IPS DF 6.9 (cell line): ENCODE measurements around the gene COX6B2.

ENCODE experiments used
- DNase-seq: peaks from one replicate; pipeline ENCODE4 v3.0.0-alpha.2; 2013; ENCODE audit warnings: low read depth, low spot score
- H3K27ac ChIP-seq: one replicate; pipeline ENCODE4 v1.5.1; 2013; ENCODE audit warnings: low read length, control low read depth
- H3K27me3 ChIP-seq: 2 replicates; pipeline ENCODE4 v1.6.1; 2013; ENCODE audit warnings: mild to moderate bottlenecking, low read length; ENCODE audit not compliant: control insufficient read depth, insufficient read depth
- H3K36me3 ChIP-seq: 2 replicates; pipeline ENCODE4 v1.6.1; 2013; ENCODE audit warnings: low read length; ENCODE audit not compliant: control insufficient read depth, insufficient read depth
- H3K4me1 ChIP-seq: 2 replicates; pipeline ENCODE4 v1.6.1; 2013; ENCODE audit warnings: low read length; ENCODE audit not compliant: control insufficient read depth, insufficient read depth
- H3K4me3 ChIP-seq: 2 replicates; pipeline ENCODE4 v1.5.1; 2013; ENCODE audit warnings: mild to moderate bottlenecking, low read length
- H3K9me3 ChIP-seq: 2 replicates; pipeline ENCODE4 v1.6.1; 2013; ENCODE audit warnings: low read length, inconsistent platforms; ENCODE audit not compliant: control insufficient read depth, insufficient read depth
- WGBS: extraction: QIAGEN DNeasy Blood & Tissue Kit; methylation state at CpG from one replicate; pipeline ENCODE4 v1.1.7; 2013; ENCODE audit warnings: mixed read lengths, missing lambda C conversion rate; ENCODE audit not compliant: insufficient read length, insufficient coverage; 5-methylcytosine and 5-hydroxymethylcytosine counted together

The COX6B2 gene

DNA sequence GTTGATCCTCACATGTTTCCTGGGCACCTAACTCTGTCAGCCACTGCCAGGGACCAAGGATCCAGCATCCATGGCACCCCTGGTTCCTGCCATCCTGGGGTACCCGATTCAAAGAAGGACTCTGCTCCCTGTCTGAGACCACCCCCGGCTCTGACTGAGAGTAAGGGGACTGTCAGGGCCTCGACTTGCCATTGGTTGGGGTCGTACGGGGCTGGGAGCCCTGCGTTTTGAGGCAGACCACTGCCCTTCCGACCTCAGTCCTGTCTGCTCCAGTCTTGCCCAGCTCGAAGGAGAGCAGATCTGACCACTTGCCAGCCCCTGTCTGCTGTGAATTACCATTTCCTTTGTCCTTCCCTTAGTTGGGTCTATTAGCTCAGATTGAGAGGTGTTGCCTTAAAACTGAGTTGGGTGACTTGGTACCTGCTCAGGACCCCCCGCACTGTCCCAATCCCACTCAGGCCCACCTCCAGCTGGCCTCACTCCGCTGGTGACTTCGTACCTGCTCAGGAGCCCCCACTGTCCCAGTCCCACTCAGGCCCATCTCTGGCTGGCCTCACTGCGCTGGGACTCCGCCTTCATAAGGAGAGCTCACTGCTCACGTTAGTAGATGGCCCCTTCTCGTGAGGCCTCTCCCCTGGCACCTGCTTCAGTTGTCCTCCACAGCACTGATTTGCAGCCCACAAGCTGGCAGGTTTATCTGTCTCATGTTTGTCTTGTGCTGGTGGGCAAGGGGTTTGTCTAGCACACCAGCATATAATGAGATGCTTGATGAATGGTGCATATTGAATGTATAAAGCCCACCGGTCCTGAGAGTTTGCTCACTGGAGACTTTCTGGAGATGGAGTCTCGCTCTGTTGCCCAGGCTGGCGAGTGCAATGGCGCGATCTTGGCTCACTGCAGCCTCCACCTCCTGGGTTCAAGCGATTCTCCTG, 35.1 kb upstream of the COX6B2 start:
- DNase-seq = no peak
- Histone ChIP-seq H3K9me3 (no peaks in the 10 kb centered on the region), H3K4me3 (no peak overlapping the region), H3K4me1 (peaks cover 11% of the 10 kb centered on the region), H3K36me3 (peaks cover 26% of the 10 kb centered on the region), H3K27me3 (no peaks in the 10 kb centered on the region), H3K27ac (no peak overlapping the region)
- WGBS = no CpG with 5 or more reads among the region's 21 CpGs

DNA sequence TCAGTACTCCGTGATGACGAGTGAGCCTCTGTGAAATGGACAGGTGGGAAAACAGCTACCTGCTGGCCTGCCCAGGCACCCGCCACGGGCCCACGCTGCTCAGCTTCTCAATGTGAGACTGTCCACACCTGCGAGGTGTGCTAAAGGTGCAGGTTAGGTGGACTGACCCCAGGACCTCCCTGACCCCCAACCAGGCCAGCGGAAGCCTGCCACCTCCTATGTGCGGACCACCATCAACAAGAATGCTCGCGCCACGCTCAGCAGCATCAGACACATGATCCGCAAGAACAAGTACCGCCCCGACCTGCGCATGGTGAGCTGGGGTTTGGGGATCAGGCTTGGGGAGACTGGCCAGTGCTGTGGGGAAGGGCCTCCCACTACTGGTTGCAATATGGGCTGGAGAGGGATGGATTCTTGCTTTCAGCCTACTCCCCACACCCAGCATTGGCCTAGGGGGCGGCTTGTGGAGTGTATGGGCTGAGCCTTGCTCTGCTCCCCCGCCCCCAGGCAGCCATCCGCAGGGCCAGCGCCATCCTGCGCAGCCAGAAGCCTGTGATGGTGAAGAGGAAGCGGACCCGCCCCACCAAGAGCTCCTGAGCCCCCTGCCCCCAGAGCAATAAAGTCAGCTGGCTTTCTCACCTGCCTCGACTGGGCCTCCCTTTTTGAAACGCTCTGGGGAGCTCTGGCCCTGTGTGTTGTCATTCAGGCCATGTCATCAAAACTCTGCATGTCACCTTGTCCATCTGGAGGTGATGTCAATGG, 33.4 kb upstream of the COX6B2 start:
- H3K36me3 ChIP-seq = peaks cover 26% of the 10 kb centered on the region
- H3K4me1 ChIP-seq = peaks cover 11% of the 10 kb centered on the region
- H3K4me3 ChIP-seq = no peak overlapping the region
- WGBS = no CpG with 5 or more reads among the region's 24 CpGs
- no peaks in the 10 kb centered on the region for H3K9me3 ChIP-seq
- DNase-seq = no peak
- H3K27me3 ChIP-seq = no peaks in the 10 kb centered on the region
- no peak overlapping the region for H3K27ac ChIP-seq

DNA sequence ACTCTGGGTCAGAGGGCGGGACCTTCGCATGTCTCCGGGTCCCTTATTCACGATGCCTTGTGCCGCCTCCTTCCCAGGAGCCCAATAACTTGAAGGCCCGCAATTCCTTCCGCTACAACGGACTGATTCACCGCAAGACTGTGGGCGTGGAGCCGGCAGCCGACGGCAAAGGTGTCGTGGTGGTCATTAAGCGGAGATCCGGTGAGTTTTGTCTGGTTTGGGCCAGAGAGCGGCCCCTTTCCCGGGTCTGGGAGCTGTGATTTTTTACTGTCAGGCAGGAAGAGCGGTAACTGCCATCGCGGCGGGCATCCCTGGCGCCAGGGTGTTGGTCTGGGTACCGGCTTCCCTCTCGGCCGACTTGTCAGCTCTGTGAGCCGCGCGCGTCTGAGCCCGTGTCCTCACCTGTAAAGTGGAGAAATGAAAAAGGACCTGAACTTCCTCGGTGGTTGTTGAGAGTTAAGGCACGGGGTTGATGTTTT, 32.0 kb upstream of the COX6B2 start:
- Histone ChIP-seq H3K9me3 (no peaks in the 10 kb centered on the region), H3K27ac (no peak overlapping the region), H3K36me3 (peaks cover 26% of the 10 kb centered on the region), H3K4me1 (peaks cover 9% of the 10 kb centered on the region), H3K4me3 (peak overlapping the region; percentile 82), H3K27me3 (no peaks in the 10 kb centered on the region)
- WGBS = no CpG with 5 or more reads among the region's 33 CpGs
- no peak for DNase-seq

DNA sequence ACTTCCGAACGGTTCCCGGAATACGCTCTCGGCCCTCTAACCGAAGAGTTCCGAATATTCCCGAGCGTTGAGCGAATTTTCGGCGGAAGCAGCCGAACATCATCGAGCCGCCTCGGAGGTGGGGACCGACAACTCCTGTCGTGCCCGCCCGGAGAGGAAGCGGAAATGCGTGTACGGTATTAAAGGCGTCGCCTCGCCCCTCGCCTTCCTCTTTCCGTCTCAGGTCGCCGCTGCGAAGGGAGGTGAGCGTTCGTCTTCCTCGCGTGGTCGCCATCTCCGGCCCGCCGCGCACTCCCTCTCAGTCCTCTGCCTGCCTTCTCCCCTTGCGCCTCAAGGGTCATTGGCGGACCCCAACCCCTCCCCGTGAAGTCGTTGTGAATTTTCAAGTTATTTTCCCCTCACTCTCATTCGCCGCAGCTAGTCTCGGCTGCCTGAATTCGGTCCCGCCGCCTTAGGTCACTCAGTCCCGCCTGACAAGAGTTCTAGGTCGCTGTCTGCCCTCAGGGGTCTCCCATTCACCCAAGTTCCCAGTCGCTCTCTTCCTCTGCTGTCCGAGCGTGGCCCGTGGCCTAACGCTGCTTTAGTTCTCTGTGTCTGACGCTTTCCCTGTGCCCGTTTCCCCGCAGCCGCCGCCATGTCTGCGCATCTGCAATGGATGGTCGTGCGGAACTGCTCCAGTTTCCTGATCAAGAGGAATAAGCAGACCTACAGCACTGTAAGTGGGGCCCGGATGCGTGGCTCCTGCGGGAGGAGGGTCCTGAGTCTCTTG, 31.4 kb upstream of the COX6B2 start, which contains the start of gene RPL28:
TSS of gene RPL28 (plus strand) at position 209 of the 769 bp plus-strand sequence. CDS start at position 635, 426 bp downstream.
- H3K4me3 ChIP-seq = peak within 1 kb of the TSS; percentile 82
- H3K4me1 ChIP-seq = peaks cover 9% of the 10 kb centered on the region
- H3K36me3 ChIP-seq = peaks cover 26% of the 10 kb centered on the region
- no peak within 1 kb of the TSS for H3K27ac ChIP-seq
- no CpG with 5 or more reads among the region's 68 CpGs for WGBS
- no peaks in the 10 kb centered on the region for H3K9me3 ChIP-seq
- H3K27me3 ChIP-seq = no peaks in the 10 kb centered on the region
- peak; percentile 93 for DNase-seq

DNA sequence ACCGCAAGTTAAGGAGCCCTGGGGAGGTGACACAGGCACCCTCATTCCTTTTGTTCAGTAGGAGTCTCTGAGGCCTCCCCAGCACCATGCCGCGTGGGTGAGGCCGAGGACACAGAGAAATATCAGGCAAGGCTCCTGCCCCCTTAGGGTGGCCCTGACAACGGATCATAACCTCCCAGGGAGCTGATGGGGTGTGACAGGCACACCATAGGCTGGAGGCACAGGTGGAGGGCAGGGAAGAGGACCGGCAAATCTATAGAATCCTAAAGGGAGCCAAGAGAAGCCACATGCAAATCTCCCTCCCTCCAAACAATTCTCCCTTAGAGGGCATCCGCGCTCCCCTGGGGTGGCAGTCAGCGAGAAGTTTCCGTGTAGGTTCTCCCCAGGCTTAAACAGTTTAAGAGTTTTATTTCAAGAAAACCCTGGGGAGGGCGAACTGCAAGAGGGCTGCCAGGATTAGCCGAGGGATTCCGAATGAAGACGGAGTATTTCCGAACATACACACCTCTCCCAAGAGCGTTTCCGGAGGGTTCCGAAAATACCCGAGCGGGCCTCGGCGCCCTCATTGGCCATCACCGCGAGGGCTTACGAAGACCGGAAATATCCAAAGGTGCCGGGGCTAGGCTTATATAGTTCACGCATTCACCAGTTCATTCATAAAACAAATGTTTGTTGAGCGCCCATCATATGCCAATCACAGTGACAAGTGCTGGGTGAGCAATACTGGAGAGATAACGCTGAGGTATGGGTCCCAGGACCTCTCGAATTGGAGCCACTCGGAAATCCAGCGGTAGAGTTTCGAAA, 30.6 kb upstream of the COX6B2 start:
- peak; percentile 82 for DNase-seq
- Histone ChIP-seq H3K9me3 (no peaks in the 10 kb centered on the region), H3K4me3 (peak overlapping the region; percentile 69; the same call in 1 of the 2 replicates), H3K4me1 (peaks cover 6% of the 10 kb centered on the region), H3K27me3 (no peaks in the 10 kb centered on the region), H3K27ac (no peak overlapping the region), H3K36me3 (peaks cover 24% of the 10 kb centered on the region)
- no CpG with 5 or more reads among the region's 34 CpGs for WGBS

DNA sequence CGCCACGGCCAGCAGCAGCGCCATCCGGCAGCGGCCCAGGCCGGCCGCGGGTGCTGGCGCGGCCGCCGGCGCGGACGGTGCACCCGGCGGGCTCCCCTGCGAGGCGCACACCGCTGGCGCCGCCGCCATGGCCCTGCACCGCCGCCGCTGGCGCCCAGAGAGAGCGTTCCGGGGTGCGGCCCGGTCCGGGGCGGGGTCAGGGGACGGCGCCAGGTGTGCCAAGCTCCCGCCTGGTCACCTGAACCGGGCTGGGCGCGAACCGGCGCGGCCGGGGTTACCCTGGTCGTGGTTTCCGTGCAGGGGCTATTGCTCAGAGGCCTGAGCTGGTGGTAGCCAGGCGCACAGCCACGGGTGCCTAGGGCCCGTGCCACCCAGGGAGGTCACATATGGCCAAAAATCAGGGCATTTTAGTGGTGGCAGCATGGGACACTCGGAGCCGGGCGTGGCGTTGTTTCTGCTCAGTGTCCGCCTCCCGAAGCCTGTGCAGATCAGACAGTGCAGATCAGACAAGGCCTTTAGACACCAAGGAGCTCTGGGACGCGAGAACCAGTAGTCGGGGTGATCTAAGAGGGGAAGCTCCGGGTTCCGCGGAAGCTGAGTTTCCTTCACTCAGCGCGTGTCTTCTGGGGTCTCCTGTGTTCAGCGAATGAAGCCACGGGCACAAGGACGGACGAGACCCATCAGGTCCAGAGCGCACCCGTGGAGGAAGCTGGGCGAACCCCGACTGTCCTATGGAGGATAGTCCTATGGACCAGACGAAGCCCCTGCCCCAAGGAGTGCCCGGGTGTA, 29.8 kb upstream of the COX6B2 start, which contains the start of gene TMEM238:
TSS of gene TMEM238 (minus strand) at position 162 of the 789 bp plus-strand sequence. CDS start at position 129, 33 bp downstream.
- Histone ChIP-seq H3K9me3 (no peaks in the 10 kb centered on the region), H3K36me3 (peaks cover 23% of the 10 kb centered on the region), H3K27me3 (no peaks in the 10 kb centered on the region), H3K4me3 (peak within 1 kb of the TSS; percentile 69; the same call in 1 of the 2 replicates), H3K27ac (no peak within 1 kb of the TSS), H3K4me1 (peaks cover 3% of the 10 kb centered on the region)
- WGBS = no CpG with 5 or more reads among the region's 72 CpGs
- no peak for DNase-seq

DNA sequence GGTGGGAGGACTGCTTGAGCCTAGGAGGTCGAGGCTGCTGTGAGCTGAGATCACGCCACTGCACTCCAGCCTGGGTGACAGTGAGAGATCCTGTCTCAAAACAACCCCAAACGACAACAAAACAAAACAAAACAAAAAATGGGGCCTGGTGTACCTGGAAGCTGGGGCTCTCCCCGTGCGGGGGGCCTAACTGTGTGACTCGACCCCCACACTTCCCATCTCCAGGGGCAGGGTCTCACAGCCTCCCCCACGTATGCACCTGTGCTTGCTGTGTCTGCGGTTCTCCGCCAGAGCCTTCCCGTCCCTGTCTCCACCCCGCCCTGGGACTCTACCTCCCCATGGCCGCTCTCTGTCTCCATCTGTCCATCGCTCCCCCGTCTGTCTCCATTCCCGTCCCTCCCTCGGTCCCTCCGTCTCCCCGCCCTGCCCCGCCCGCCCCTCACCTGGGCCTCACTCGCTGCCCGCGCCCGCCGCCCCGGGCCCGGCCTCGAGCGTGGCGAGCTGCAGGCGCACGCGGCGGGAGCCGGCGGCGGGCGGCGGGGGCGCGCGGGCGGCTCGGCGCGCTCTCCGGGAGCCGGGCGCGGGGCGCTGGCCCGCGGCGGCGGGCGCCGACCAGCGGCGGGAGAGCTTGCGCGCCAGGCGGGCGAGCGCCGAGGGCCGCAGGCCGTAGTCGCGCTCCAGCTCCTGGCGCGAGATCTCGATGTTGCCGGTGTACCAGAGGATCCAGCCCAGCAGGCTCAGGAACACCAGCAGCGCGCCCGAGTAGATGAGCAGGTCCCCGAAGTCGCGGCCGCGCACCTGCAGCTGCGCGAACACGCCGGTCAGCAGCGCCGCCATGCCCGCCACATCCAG, 29.0 kb upstream of the COX6B2 start:
- WGBS = no CpG with 5 or more reads among the region's 88 CpGs
- Histone ChIP-seq H3K4me3 (peak overlapping the region; percentile 69; the same call in 1 of the 2 replicates), H3K4me1 (peaks cover 3% of the 10 kb centered on the region), H3K9me3 (no peaks in the 10 kb centered on the region), H3K27ac (no peak overlapping the region), H3K27me3 (no peaks in the 10 kb centered on the region), H3K36me3 (peaks cover 15% of the 10 kb centered on the region)
- DNase-seq = no peak

DNA sequence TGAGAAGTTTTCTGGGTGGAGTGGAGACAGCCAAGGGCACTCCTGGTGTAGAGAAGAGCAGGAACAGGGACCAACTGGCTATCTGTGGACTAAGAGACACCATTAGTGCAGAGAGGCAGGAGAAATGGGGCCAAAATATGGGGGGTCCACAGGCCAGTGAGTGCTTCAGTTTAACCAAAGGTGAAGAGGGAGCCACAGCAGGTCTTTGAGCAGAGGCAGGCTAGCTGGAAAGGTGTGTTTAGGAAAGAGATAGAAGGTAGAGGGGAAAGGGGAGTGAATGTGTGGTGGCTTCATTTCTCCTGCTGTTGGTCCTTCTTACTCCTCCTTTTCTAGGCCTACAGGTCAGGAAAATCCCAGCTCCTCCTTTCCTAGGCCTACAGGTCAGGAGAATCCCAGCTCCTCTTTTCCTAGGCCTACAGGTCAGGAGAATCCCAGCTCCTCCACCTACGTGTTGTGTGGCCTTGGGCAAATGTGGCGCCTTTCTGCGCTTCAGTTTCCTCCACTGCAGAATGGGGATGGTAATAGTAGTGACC, 28.1 kb upstream of the COX6B2 start:
- DNase-seq = no peak
- Histone ChIP-seq H3K9me3 (no peaks in the 10 kb centered on the region), H3K27me3 (no peaks in the 10 kb centered on the region), H3K4me3 (no peak overlapping the region), H3K4me1 (peaks cover under 1% of the 10 kb centered on the region), H3K27ac (no peak overlapping the region), H3K36me3 (peaks cover 6% of the 10 kb centered on the region)
- no CpG with 5 or more reads among the region's 3 CpGs for WGBS
